ENCODE results near the gene PDCL3.

PDCL3 gene

DNA sequence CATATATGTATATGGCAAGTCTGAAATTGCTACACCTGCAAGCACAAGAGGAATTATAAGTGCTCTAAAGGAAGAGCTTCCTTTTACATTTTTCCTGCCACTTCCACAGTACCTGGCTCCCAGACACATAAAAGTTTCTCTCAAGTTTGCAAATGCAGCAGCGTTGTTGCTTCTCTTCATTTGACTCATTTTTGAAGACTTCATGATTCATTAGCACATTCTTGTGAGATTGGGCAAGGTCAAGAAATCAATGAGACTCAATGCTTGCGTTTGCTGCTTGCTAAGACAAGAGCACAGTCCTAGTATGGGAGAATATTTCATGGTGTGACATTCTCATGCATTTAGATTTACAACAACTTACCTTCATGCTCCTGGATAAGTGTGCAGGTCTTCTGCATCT lies 42.6 kb upstream of the PDCL3 start:
- H2BK15ac ChIP-seq (ENCODE audit: low read length), result no peak overlapping the region
- no peaks in the 10 kb centered on the region for H3K79me1 ChIP-seq (ENCODE audit: low read depth, low read length)
- H3K4me1 ChIP-seq (ENCODE audit: control insufficient read depth in 2 of 2, insufficient read depth in 1 of 2, low read depth in 1 of 2, low read length in 2 of 2), result no peaks in the 10 kb centered on the region
- H3K23ac ChIP-seq (ENCODE audit: low read depth, low read length, poor library complexity), result no peak overlapping the region
- no peak overlapping the region for H3K27ac ChIP-seq (replicated peaks; ENCODE audit: low read length)
- H3K4me3 ChIP-seq (ENCODE audit: low read length in 2 of 2), result no peak overlapping the region
- H2AFZ ChIP-seq (ENCODE audit: low read length), result no peak overlapping the region
- H2BK120ac ChIP-seq (ENCODE audit: low read depth, low read length), result no peak overlapping the region
- no peak overlapping the region for H3K18ac ChIP-seq (ENCODE audit: low read length)
- no peak overlapping the region for H4K8ac ChIP-seq (ENCODE audit: low read depth, low read length)
- no peak overlapping the region for H4K91ac ChIP-seq (ENCODE audit: low read depth, low read length, poor library complexity)
- H3K9ac ChIP-seq (ENCODE audit: low read depth, low read length, poor library complexity), result no peak overlapping the region
- H3K4ac ChIP-seq (ENCODE audit: low read length), result no peak overlapping the region
- no peak overlapping the region for H3K14ac ChIP-seq (ENCODE audit: low read length)
- DNase-seq (ENCODE audit: low spot score), result no peak
- WGBS, 2 donors (ENCODE audit: extremely low coverage in 2 of 2, insufficient read length in 2 of 2, insufficient replicate concordance in 1 of 2), result no CpG with 5 or more reads among the region's 2 CpGs
- no peaks in the 10 kb centered on the region for H3K36me3 ChIP-seq (replicated peaks in 1 of 2; ENCODE audit: control insufficient read depth in 2 of 2, insufficient read depth in 2 of 2, low read length in 2 of 2)
- H2BK12ac ChIP-seq (ENCODE audit: low read length), result no peak overlapping the region
- H3K4me2 ChIP-seq (ENCODE audit: insufficient read depth, low read length, poor library complexity, severe bottlenecking), result no peak overlapping the region
- H2AK5ac ChIP-seq (ENCODE audit: low read depth, low read length), result no peak overlapping the region
- H3K9me3 ChIP-seq (replicated peaks in 1 of 2; ENCODE audit: control insufficient read depth in 2 of 2, insufficient read depth in 1 of 2, low read depth in 1 of 2, low read length in 2 of 2), result no peaks in the 10 kb centered on the region
- H2BK5ac ChIP-seq (ENCODE audit: low read length), result no peak overlapping the region
- H3K27me3 ChIP-seq (ENCODE audit: control insufficient read depth in 3 of 3, insufficient read depth in 3 of 3, low read depth in 1 of 3, low read length in 3 of 3), result peaks cover 0 to 5% (median 0%) of the 10 kb centered on the region in 3 experiments

DNA sequence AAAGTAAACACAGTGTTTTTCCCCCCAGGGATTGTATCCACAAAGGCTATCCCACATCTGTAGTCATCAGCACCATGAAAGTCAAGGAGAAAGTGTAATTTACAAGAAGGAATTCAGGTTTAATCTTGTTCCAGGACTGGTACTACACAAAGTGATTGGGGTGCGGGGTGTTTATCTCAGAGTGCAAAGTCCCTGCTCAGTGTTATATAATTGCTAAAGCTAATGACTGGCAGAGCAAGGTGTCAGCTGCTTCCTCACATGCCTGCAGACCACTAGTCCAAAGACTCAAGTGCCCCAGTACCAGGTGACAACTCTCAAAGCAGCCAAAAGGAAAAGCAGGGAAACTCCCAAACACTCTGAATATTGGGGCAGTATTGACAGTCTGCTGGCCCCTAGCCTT lies 40.4 kb upstream of the PDCL3 start:
- Histone ChIP-seq H3K4me1 (ENCODE audit: control insufficient read depth in 2 of 2, insufficient read depth in 1 of 2, low read depth in 1 of 2, low read length in 2 of 2) (no peaks in the 10 kb centered on the region), H3K23ac (ENCODE audit: low read depth, low read length, poor library complexity) (no peak overlapping the region), H2BK12ac (ENCODE audit: low read length) (no peak overlapping the region), H3K27me3 (ENCODE audit: control insufficient read depth in 3 of 3, insufficient read depth in 3 of 3, low read depth in 1 of 3, low read length in 3 of 3) (peaks cover 0 to 13% (median 0%) of the 10 kb centered on the region in 3 experiments), H2AK5ac (ENCODE audit: low read depth, low read length) (no peak overlapping the region), H4K91ac (ENCODE audit: low read depth, low read length, poor library complexity) (no peak overlapping the region), H4K8ac (ENCODE audit: low read depth, low read length) (no peak overlapping the region), H2BK5ac (ENCODE audit: low read length) (no peak overlapping the region), H3K4me3 (ENCODE audit: low read length in 2 of 2) (no peak overlapping the region), H3K36me3 (replicated peaks in 1 of 2; ENCODE audit: control insufficient read depth in 2 of 2, insufficient read depth in 2 of 2, low read length in 2 of 2) (no peaks in the 10 kb centered on the region), H2AFZ (ENCODE audit: low read length) (no peak overlapping the region), H3K18ac (ENCODE audit: low read length) (no peak overlapping the region), H3K79me1 (ENCODE audit: low read depth, low read length) (no peaks in the 10 kb centered on the region), H3K27ac (replicated peaks; ENCODE audit: low read length) (no peak overlapping the region), H3K9ac (ENCODE audit: low read depth, low read length, poor library complexity) (no peak overlapping the region), H3K14ac (ENCODE audit: low read length) (no peak overlapping the region), H2BK120ac (ENCODE audit: low read depth, low read length) (no peak overlapping the region), H3K9me3 (replicated peaks in 1 of 2; ENCODE audit: control insufficient read depth in 2 of 2, insufficient read depth in 1 of 2, low read depth in 1 of 2, low read length in 2 of 2) (no peaks in the 10 kb centered on the region), H3K4ac (ENCODE audit: low read length) (no peak overlapping the region), H3K4me2 (ENCODE audit: insufficient read depth, low read length, poor library complexity, severe bottlenecking) (no peak overlapping the region), H2BK15ac (ENCODE audit: low read length) (no peak overlapping the region)
- no CpG with 5 or more reads among the region's 1 CpG for WGBS, 2 donors (ENCODE audit: extremely low coverage in 2 of 2, insufficient read length in 2 of 2, insufficient replicate concordance in 1 of 2)
- no peak for DNase-seq (ENCODE audit: low spot score)

DNA sequence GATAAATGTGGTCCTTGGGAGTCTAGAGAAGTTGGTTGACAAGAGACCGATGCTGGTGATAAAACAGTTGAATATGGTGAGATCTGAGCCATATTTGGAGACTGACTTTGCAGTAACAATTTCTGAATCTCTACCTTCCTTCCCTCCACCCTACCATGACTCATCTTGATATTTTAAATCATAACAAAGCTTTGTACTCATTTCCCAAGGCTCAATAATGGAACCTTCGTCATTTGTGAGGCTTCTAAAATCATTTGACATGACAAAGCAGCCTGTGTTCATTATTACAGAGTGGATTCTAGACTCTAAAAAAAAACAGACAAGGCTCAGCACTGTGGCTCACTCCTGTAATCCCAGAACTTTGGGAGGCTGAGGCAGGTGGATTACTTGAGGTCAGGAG lies 38.5 kb upstream of the PDCL3 start:
- Histone ChIP-seq H2AFZ (ENCODE audit: low read length) (no peak overlapping the region), H3K27ac (replicated peaks; ENCODE audit: low read length) (no peak overlapping the region), H3K9ac (ENCODE audit: low read depth, low read length, poor library complexity) (no peak overlapping the region), H3K4me2 (ENCODE audit: insufficient read depth, low read length, poor library complexity, severe bottlenecking) (no peak overlapping the region), H3K23ac (ENCODE audit: low read depth, low read length, poor library complexity) (no peak overlapping the region), H3K27me3 (ENCODE audit: control insufficient read depth in 3 of 3, insufficient read depth in 3 of 3, low read depth in 1 of 3, low read length in 3 of 3) (peaks cover 0 to 15% (median 0%) of the 10 kb centered on the region in 3 experiments), H2BK12ac (ENCODE audit: low read length) (no peak overlapping the region), H3K36me3 (replicated peaks in 1 of 2; ENCODE audit: control insufficient read depth in 2 of 2, insufficient read depth in 2 of 2, low read length in 2 of 2) (no peaks in the 10 kb centered on the region), H3K9me3 (replicated peaks in 1 of 2; ENCODE audit: control insufficient read depth in 2 of 2, insufficient read depth in 1 of 2, low read depth in 1 of 2, low read length in 2 of 2) (no peaks in the 10 kb centered on the region), H2AK5ac (ENCODE audit: low read depth, low read length) (no peak overlapping the region), H2BK5ac (ENCODE audit: low read length) (no peak overlapping the region), H4K91ac (ENCODE audit: low read depth, low read length, poor library complexity) (no peak overlapping the region), H2BK120ac (ENCODE audit: low read depth, low read length) (no peak overlapping the region), H3K18ac (ENCODE audit: low read length) (no peak overlapping the region), H3K4me3 (ENCODE audit: low read length in 2 of 2) (no peak overlapping the region), H2BK15ac (ENCODE audit: low read length) (no peak overlapping the region), H3K4ac (ENCODE audit: low read length) (no peak overlapping the region), H3K79me1 (ENCODE audit: low read depth, low read length) (no peaks in the 10 kb centered on the region), H4K8ac (ENCODE audit: low read depth, low read length) (no peak overlapping the region), H3K4me1 (ENCODE audit: control insufficient read depth in 2 of 2, insufficient read depth in 1 of 2, low read depth in 1 of 2, low read length in 2 of 2) (no peaks in the 10 kb centered on the region), H3K14ac (ENCODE audit: low read length) (no peak overlapping the region)
- no peak for DNase-seq (ENCODE audit: low spot score)
- no CpG with 5 or more reads among the region's 2 CpGs for WGBS, 2 donors (ENCODE audit: extremely low coverage in 2 of 2, insufficient read length in 2 of 2, insufficient replicate concordance in 1 of 2)

DNA sequence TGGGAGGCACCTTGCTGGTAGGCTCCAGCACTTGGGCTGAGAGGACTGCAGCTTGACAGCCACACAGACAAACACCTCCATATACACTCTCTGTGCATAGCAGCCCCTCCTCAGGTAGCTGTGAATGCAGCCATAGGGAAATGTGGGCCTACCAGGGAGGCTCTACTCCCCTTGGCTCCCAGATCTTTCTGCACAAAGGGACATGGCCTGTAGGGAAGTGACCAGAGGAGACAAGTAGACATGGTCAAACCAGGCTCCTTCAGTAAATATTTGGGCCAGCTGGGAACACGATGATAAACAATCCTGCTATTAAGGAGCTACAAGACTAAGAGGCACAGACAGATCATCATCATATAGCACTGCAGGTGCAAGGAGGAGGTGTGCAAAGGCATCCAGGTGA lies 35.9 kb upstream of the PDCL3 start:
- H3K27me3 ChIP-seq (ENCODE audit: control insufficient read depth in 3 of 3, insufficient read depth in 3 of 3, low read depth in 1 of 3, low read length in 3 of 3), result peaks cover 0 to 15% (median 0%) of the 10 kb centered on the region in 3 experiments
- H2BK120ac ChIP-seq (ENCODE audit: low read depth, low read length), result no peak overlapping the region
- no peak overlapping the region for H2BK12ac ChIP-seq (ENCODE audit: low read length)
- H3K14ac ChIP-seq (ENCODE audit: low read length), result no peak overlapping the region
- no peak overlapping the region for H4K91ac ChIP-seq (ENCODE audit: low read depth, low read length, poor library complexity)
- peaks cover 0 to 2% of the 10 kb centered on the region in 2 donors for H3K4me1 ChIP-seq (ENCODE audit: control insufficient read depth in 2 of 2, insufficient read depth in 1 of 2, low read depth in 1 of 2, low read length in 2 of 2)
- no peaks in the 10 kb centered on the region for H3K9me3 ChIP-seq (replicated peaks in 1 of 2; ENCODE audit: control insufficient read depth in 2 of 2, insufficient read depth in 1 of 2, low read depth in 1 of 2, low read length in 2 of 2)
- no peaks in the 10 kb centered on the region for H3K79me1 ChIP-seq (ENCODE audit: low read depth, low read length)
- H2BK5ac ChIP-seq (ENCODE audit: low read length), result no peak overlapping the region
- H3K4ac ChIP-seq (ENCODE audit: low read length), result no peak overlapping the region
- no peak overlapping the region for H3K4me2 ChIP-seq (ENCODE audit: insufficient read depth, low read length, poor library complexity, severe bottlenecking)
- WGBS, 2 donors (ENCODE audit: extremely low coverage in 2 of 2, insufficient read length in 2 of 2, insufficient replicate concordance in 1 of 2), result no CpG with 5 or more reads among the region's 1 CpG
- no peak for DNase-seq (ENCODE audit: low spot score)
- no peak overlapping the region for H2BK15ac ChIP-seq (ENCODE audit: low read length)
- no peak overlapping the region for H2AFZ ChIP-seq (ENCODE audit: low read length)
- no peak overlapping the region for H3K4me3 ChIP-seq (ENCODE audit: low read length in 2 of 2)
- H4K8ac ChIP-seq (ENCODE audit: low read depth, low read length), result no peak overlapping the region
- H3K23ac ChIP-seq (ENCODE audit: low read depth, low read length, poor library complexity), result no peak overlapping the region
- no peak overlapping the region for H3K27ac ChIP-seq (replicated peaks; ENCODE audit: low read length)
- no peak overlapping the region for H2AK5ac ChIP-seq (ENCODE audit: low read depth, low read length)
- no peak overlapping the region for H3K18ac ChIP-seq (ENCODE audit: low read length)
- no peak overlapping the region for H3K9ac ChIP-seq (ENCODE audit: low read depth, low read length, poor library complexity)
- H3K36me3 ChIP-seq (replicated peaks in 1 of 2; ENCODE audit: control insufficient read depth in 2 of 2, insufficient read depth in 2 of 2, low read length in 2 of 2), result no peaks in the 10 kb centered on the region

Measured in neuronal stem cell (in vitro differentiated cells).